HEK293 (cell line): ENCODE results near the gene NXPH1.

ENCODE experiments used
- CTCF ChIA-PET: fragments of 350-600 bp; formaldehyde crosslinking; extraction: SDS; loops from one replicate; lab custom pipeline; 2021; ENCODE audit warnings: antibody characterized with exemption; lab: Yijun Ruan, JAX
- POLR2A ChIA-PET: fragments of 300-600 bp; formaldehyde crosslinking; extraction: SDS; loops from one replicate; lab custom pipeline; 2020; ENCODE audit warnings: antibody characterized with exemption, inconsistent platforms; lab: Yijun Ruan, JAX
- H3K27ac ChIP-seq: fragments of 200-500 bp; sonication (Bioruptor generic); 2 replicates; pipeline ENCODE4 v1.5.1; 2014; ENCODE audit warnings: low read depth, low read length, control low read depth, inconsistent platforms; ENCODE audit errors: extremely low read depth
- H3K36me3 ChIP-seq, 2 experiments: fragments of 200-500 bp in 1 of 2; sonication (Bioruptor generic) in 1 of 2; 1 replicate in 1 of 2; 2 replicates in 1 of 2; pipeline ENCODE4 v1.5.1; 2014 to 2017; ENCODE audit warnings: inconsistent platforms in 2 of 2, low read length in 2 of 2; ENCODE audit not compliant: control insufficient read depth in 2 of 2, insufficient read depth in 1 of 2
- H3K4me1 ChIP-seq: fragments of 200-500 bp; sonication (Bioruptor generic); 2 replicates; pipeline ENCODE4 v1.5.1; 2014; ENCODE audit warnings: mild to moderate bottlenecking, low read length, inconsistent platforms; ENCODE audit not compliant: control insufficient read depth, insufficient read depth
- H3K4me3 ChIP-seq: 2 replicates; pipeline ENCODE4 v1.5.1; 2011; ENCODE audit warnings: low read depth, mild to moderate bottlenecking, control low read depth, low read length, moderate library complexity
- H3K9me3 ChIP-seq: fragments of 200-500 bp; sonication (Bioruptor generic); 2 replicates; pipeline ENCODE4 v1.5.1; 2014; ENCODE audit warnings: low read depth, low read length, inconsistent platforms; ENCODE audit not compliant: control insufficient read depth, insufficient read depth
- AEBP2 ChIP-seq: fragments of 450-650 bp; formaldehyde crosslinking; IDR thresholded peaks from 2 replicates; pipeline ENCODE4 v1.5.1; 2016; ENCODE audit warnings: missing biosample characterization, missing genetic modification characterization, borderline replicate concordance
- BCL11B ChIP-seq: fragments of 450-650 bp; formaldehyde crosslinking; IDR thresholded peaks from 2 replicates; pipeline ENCODE4 v1.5.1; 2016; ENCODE audit warnings: low read depth, missing biosample characterization, missing genetic modification characterization
- BCL6B ChIP-seq: fragments of 450-650 bp; formaldehyde crosslinking; IDR thresholded peaks from 2 replicates; pipeline ENCODE4 v1.5.1; 2017; ENCODE audit warnings: missing biosample characterization, missing genetic modification characterization
- GFI1B ChIP-seq: fragments of 450-650 bp; formaldehyde crosslinking; IDR thresholded peaks from 2 replicates; pipeline ENCODE4 v1.5.1; 2016; ENCODE audit warnings: missing biosample characterization, missing genetic modification characterization
- KLF8 ChIP-seq: fragments of 450-650 bp; formaldehyde crosslinking; IDR thresholded peaks from 2 replicates; pipeline ENCODE4 v1.5.1; 2016; ENCODE audit warnings: missing biosample characterization, missing genetic modification characterization
- OSR2 ChIP-seq: fragments of 450-650 bp; formaldehyde crosslinking; IDR thresholded peaks from 2 replicates; pipeline ENCODE4 v1.5.1; 2016; ENCODE audit warnings: missing biosample characterization, missing genetic modification characterization
- PRDM4 ChIP-seq: fragments of 450-650 bp; formaldehyde crosslinking; IDR thresholded peaks from 2 replicates; pipeline ENCODE4 v1.5.1; 2017; ENCODE audit warnings: missing biosample characterization, missing genetic modification characterization
- RBAK ChIP-seq: fragments of 450-650 bp; formaldehyde crosslinking; IDR thresholded peaks from 2 replicates; pipeline ENCODE4 v1.5.1; 2016; ENCODE audit warnings: missing biosample characterization, missing genetic modification characterization
- SETDB1 ChIP-seq: IDR thresholded peaks from one replicate; pipeline ENCODE4 v1.6.1; 2017; ENCODE audit warnings: mild to moderate bottlenecking, low read length, moderate library complexity, mixed read lengths; ENCODE audit not compliant: insufficient read length
- SP7 ChIP-seq: fragments of 450-650 bp; formaldehyde crosslinking; IDR thresholded peaks from 2 replicates; pipeline ENCODE4 v1.5.1; 2016; ENCODE audit warnings: missing biosample characterization, missing genetic modification characterization
- TCF7L2 ChIP-seq: IDR thresholded peaks from 2 replicates; pipeline ENCODE4 v1.6.1; 2011; ENCODE audit warnings: low read depth, mild to moderate bottlenecking, inconsistent platforms, low read length, moderate library complexity, borderline replicate concordance
- ZIC2 ChIP-seq: fragments of 450-650 bp; formaldehyde crosslinking; IDR thresholded peaks from 2 replicates; pipeline ENCODE4 v1.5.1; 2016; ENCODE audit warnings: missing biosample characterization, missing genetic modification characterization
- ZNF112 ChIP-seq: fragments of 450-650 bp; formaldehyde crosslinking; IDR thresholded peaks from 2 replicates; pipeline ENCODE4 v1.5.0; 2017; ENCODE audit warnings: missing biosample characterization, missing genetic modification characterization
- ZNF175 ChIP-seq: fragments of 450-650 bp; formaldehyde crosslinking; IDR thresholded peaks from 2 replicates; pipeline ENCODE4 v1.5.1; 2016; ENCODE audit warnings: missing biosample characterization, missing genetic modification characterization
- ZNF274 ChIP-seq, 2 experiments: fragments of 200-500 bp in 1 of 2; fragments of 450-650 bp in 1 of 2; sonication (Bioruptor generic) in 1 of 2; formaldehyde crosslinking in 1 of 2; IDR thresholded peaks; 2 replicates each; pipeline versions ENCODE4 v1.5.1 to v1.6.1; 2014 to 2016; ENCODE audit warnings: borderline replicate concordance in 1 of 2, inconsistent platforms in 1 of 2, low read length in 1 of 2, missing biosample characterization in 1 of 2, missing genetic modification characterization in 1 of 2
- ZNF394 ChIP-seq: fragments of 450-650 bp; formaldehyde crosslinking; IDR thresholded peaks from 2 replicates; pipeline ENCODE4 v1.5.1; 2016; ENCODE audit warnings: missing biosample characterization, missing genetic modification characterization, mild to moderate bottlenecking, moderate library complexity, borderline replicate concordance
- ZNF514 ChIP-seq: fragments of 450-650 bp; formaldehyde crosslinking; IDR thresholded peaks from 2 replicates; pipeline ENCODE4 v1.5.1; 2016; ENCODE audit warnings: missing biosample characterization, missing genetic modification characterization
- ZNF544 ChIP-seq: fragments of 450-650 bp; formaldehyde crosslinking; IDR thresholded peaks from 2 replicates; pipeline ENCODE4 v1.5.0; 2017; ENCODE audit warnings: missing biosample characterization, missing genetic modification characterization
- ZNF585B ChIP-seq: fragments of 450-650 bp; formaldehyde crosslinking; IDR thresholded peaks from 2 replicates; pipeline ENCODE4 v1.5.1; 2016; ENCODE audit warnings: missing biosample characterization, missing genetic modification characterization
- ZNF645 ChIP-seq: fragments of 450-650 bp; formaldehyde crosslinking; IDR thresholded peaks from 2 replicates; pipeline ENCODE4; 2016; ENCODE audit warnings: missing biosample characterization, missing genetic modification characterization
- ZNF785 ChIP-seq: fragments of 450-650 bp; formaldehyde crosslinking; IDR thresholded peaks from 2 replicates; pipeline ENCODE4 v1.5.1; 2016; ENCODE audit warnings: missing biosample characterization, missing genetic modification characterization
- ZSCAN30 ChIP-seq: fragments of 450-650 bp; IDR thresholded peaks from 2 replicates; pipeline ENCODE4 v1.5.1; 2018; ENCODE audit warnings: missing biosample characterization, mild to moderate bottlenecking, missing genetic modification characterization, moderate library complexity
- ZXDB ChIP-seq: fragments of 450-650 bp; formaldehyde crosslinking; IDR thresholded peaks from 2 replicates; pipeline ENCODE4 v1.5.1; 2016; ENCODE audit warnings: missing biosample characterization, missing genetic modification characterization

Gene NXPH1

GRCh38 chr7:8441106-8441965 is 7.9 kb downstream of the NXPH1 start:
- H3K36me3 ChIP-seq, result no peaks in the 10 kb centered on the region
- H3K4me1 ChIP-seq, result no peaks in the 10 kb centered on the region
- no peaks in the 10 kb centered on the region for H3K9me3 ChIP-seq
- no peak for TF ChIP-seq ZSCAN30 (tag by site-specific recombination)
- no peak for TF ChIP-seq BCL11B (tag by site-specific recombination)
- no peak for TF ChIP-seq ZNF112
- no peak for TF ChIP-seq ZNF785 (tag by site-specific recombination)
- TF ChIP-seq ZNF544, result no peak
- no peak for TF ChIP-seq SETDB1
- TF ChIP-seq BCL6B (tag by site-specific recombination), result no peak
- no peak for TF ChIP-seq KLF8
- TF ChIP-seq ZNF585B (tag by site-specific recombination), result no peak
- no peak for TF ChIP-seq TCF7L2
- TF ChIP-seq ZNF514 (tag by site-specific recombination), result no peak
- TF ChIP-seq OSR2 (tag by site-specific recombination), result no peak
- TF ChIP-seq ZNF645 (tag by site-specific recombination), result no peak
- no peak for TF ChIP-seq PRDM4 (tag by site-specific recombination)
- no peak for TF ChIP-seq SP7 (tag by site-specific recombination)
- TF ChIP-seq, all 188 proteins: peak for 0
- POLR2A ChIA-PET, result no interaction called here
- CTCF ChIA-PET, result interaction anchor here (0.7 kb wide), 1 partner anchor 549 kb away, joined by 3 read pairs; no protein-coding TSS in a partner anchor
- no peak overlapping the region for H3K27ac ChIP-seq
- H3K4me3 ChIP-seq, result no peak overlapping the region

GRCh38 chr7:8442051-8442813 is 8.8 kb downstream of the NXPH1 start:
- CTCF ChIA-PET, result interaction anchor here (0.7 kb wide), 1 partner anchor 548 kb away, joined by 3 read pairs; no protein-coding TSS in a partner anchor
- H3K9me3 ChIP-seq, result no peaks in the 10 kb centered on the region
- H3K4me3 ChIP-seq, result no peak overlapping the region
- POLR2A ChIA-PET, result no interaction called here
- H3K27ac ChIP-seq, result no peak overlapping the region
- no peaks in the 10 kb centered on the region for H3K36me3 ChIP-seq
- H3K4me1 ChIP-seq, result no peaks in the 10 kb centered on the region
- TF ChIP-seq TCF7L2 (no peak), ZNF274 (IDR thresholded peaks at IDR 0.05; ENCODE audit: low read length) (no peak), ZNF274 (tag by site-specific recombination; IDR thresholded peaks at IDR 0.05; ENCODE audit: borderline replicate concordance) (no peak), ZIC2 (tag by site-specific recombination) (no peak), AEBP2 (no peak), ZNF175 (tag by site-specific recombination) (no peak), RBAK (no peak), ZNF394 (no peak), ZNF112 (no peak), ZXDB (tag by site-specific recombination) (no peak), GFI1B (tag by site-specific recombination) (no peak)
